A549 (cell line): Measurements from ENCODE around the gene PDE4D. TPM values are rescaled to one million over a fixed set of nuclear protein-coding genes. Genes with fewer than 3 reads are reported as not detected.
A peak's percentile ranks its signal among the peaks of the same experiment; 100 is the strongest.

Experiments
- ATAC-seq, 2 experiments: fragments of 200-7000 bp in 1 of 2; fragments of >200 bp in 1 of 2; cut with Nextera tagmentation in 1 of 2; cut with Tn5 transposase in 1 of 2; 3 replicates each; pipeline versions ENCODE4 v1.8.0 to v1.9.1; 2018 to 2020; ENCODE audit warnings: mild to moderate bottlenecking in 1 of 2, moderate library complexity in 1 of 2
- CTCF ChIA-PET: fragments of 300-600 bp; sonication (Branson Sonifier 250); formaldehyde crosslinking; extraction: SDS; loops from one replicate; lab custom pipeline; 2021; ENCODE audit warnings: antibody characterized with exemption, inconsistent platforms; lab: Yijun Ruan, JAX
- POLR2A ChIA-PET: fragments of 350-600 bp; formaldehyde crosslinking; extraction: SDS; loops from one replicate; lab custom pipeline; 2021; ENCODE audit warnings: antibody characterized with exemption, inconsistent platforms; lab: Yijun Ruan, JAX
- DNase-seq, 2 experiments: peaks; one replicate each; pipeline versions ENCODE4 v3.0.0 to v3.0.0-alpha.2; 2011 to 2016; ENCODE audit warnings: low read depth in 1 of 2, low spot score in 1 of 2
- FAIRE-seq: peaks from 2 replicates; lab custom pipeline; 2011; peaks lifted over from hg19 to GRCh38; lab: Jason Lieb, UNC
- H3K27ac ChIP-seq, 2 experiments: fragments of >200 bp; sonication (Bioruptor Twin); formaldehyde crosslinking; 3 replicates each; pipeline ENCODE4 v1.5.1; 2016 to 2017
- H3K4me1 ChIP-seq: fragments of >200 bp; sonication (Bioruptor Twin); formaldehyde crosslinking; 3 replicates; pipeline ENCODE4 v1.6.1; 2016
- H3K4me2 ChIP-seq: fragments of >200 bp; sonication (Bioruptor Twin); formaldehyde crosslinking; 3 replicates; pipeline ENCODE4 v1.6.1; 2016
- H3K4me3 ChIP-seq: fragments of >200 bp; sonication (Bioruptor Twin); formaldehyde crosslinking; 3 replicates; pipeline ENCODE4 v1.5.1; 2016
- H3K9me3 ChIP-seq: fragments of >200 bp; sonication (Bioruptor Twin); formaldehyde crosslinking; 3 replicates; pipeline ENCODE4 v1.6.1; 2016
- CBX2 ChIP-seq: fragments of 200-600 bp; sonication (generic); IDR thresholded peaks from 2 replicates; pipeline ENCODE4 v1.6.1; 2016; ENCODE audit warnings: low read depth, mild to moderate bottlenecking, borderline replicate concordance
- CHD2 ChIP-seq: fragments of 150-350 bp; IDR thresholded peaks from 2 replicates; pipeline ENCODE4 v1.6.1; 2014; ENCODE audit warnings: low read length; ENCODE audit not compliant: partially characterized antibody
- GATA3 ChIP-seq: IDR thresholded peaks from 2 replicates; pipeline ENCODE4 v1.6.1; 2012; ENCODE audit warnings: borderline replicate concordance
- HEYL ChIP-seq: fragments of 250-450 bp; sonication (Bioruptor Pico); IDR thresholded peaks from 2 replicates; pipeline ENCODE4 v1.8.0; 2021; ENCODE audit warnings: mild to moderate bottlenecking, moderate library complexity
- KDM5A ChIP-seq: fragments of 200-600 bp; sonication (generic); IDR thresholded peaks from 2 replicates; pipeline ENCODE4 v1.6.1; 2016; ENCODE audit warnings: antibody characterized with exemption, mild to moderate bottlenecking
- MAFK ChIP-seq: fragments of 450-650 bp; IDR thresholded peaks from 2 replicates; pipeline ENCODE4 v1.6.1; 2014; ENCODE audit not compliant: partially characterized antibody
- NFE2L2 ChIP-seq: fragments of 150-350 bp; conservative IDR thresholded peaks from 2 replicates; pipeline ENCODE4 v1.6.1; 2014; ENCODE audit warnings: low read length
- NR3C1 ChIP-seq: fragments of >200 bp; sonication (Bioruptor Twin); formaldehyde crosslinking; IDR thresholded peaks from 3 replicates; pipeline ENCODE4 v1.6.1; 2017
- PHF8 ChIP-seq: fragments of 200-600 bp; sonication (generic); IDR thresholded peaks from 2 replicates; pipeline ENCODE4 v1.6.1; 2016; ENCODE audit warnings: low read depth, mild to moderate bottlenecking, antibody characterized with exemption, moderate library complexity, borderline replicate concordance
- POLR2A ChIP-seq: IDR thresholded peaks from 2 replicates; pipeline ENCODE4 v1.6.1; 2012; ENCODE audit warnings: mild to moderate bottlenecking, low read length
- RARB ChIP-seq: fragments of 250-450 bp; sonication (Bioruptor Pico); IDR thresholded peaks from 2 replicates; pipeline ENCODE4 v1.8.0; 2021; ENCODE audit warnings: mild to moderate bottlenecking, moderate library complexity
- RFX5 ChIP-seq: fragments of 450-650 bp; IDR thresholded peaks from 2 replicates; pipeline ENCODE4 v1.7.1; 2014; ENCODE audit warnings: antibody characterized with exemption, mild to moderate bottlenecking, moderate library complexity
- RNF2 ChIP-seq: fragments of 200-600 bp; sonication (generic); IDR thresholded peaks from 2 replicates; pipeline ENCODE4 v1.6.1; 2016; ENCODE audit warnings: low read depth, mild to moderate bottlenecking, antibody characterized with exemption, moderate library complexity, borderline replicate concordance
- TFCP2L1 ChIP-seq: fragments of 250-450 bp; sonication (Bioruptor Pico); IDR thresholded peaks from 2 replicates; pipeline ENCODE4 v1.5.0; 2021; ENCODE audit warnings: mild to moderate bottlenecking
- TP53 ChIP-seq: fragments of 250-450 bp; sonication (Bioruptor Pico); IDR thresholded peaks from 2 replicates; pipeline ENCODE4 v1.5.0; 2021; ENCODE audit warnings: mild to moderate bottlenecking, moderate library complexity
- ZC3H11A ChIP-seq: fragments of 450-650 bp; IDR thresholded peaks from 2 replicates; pipeline ENCODE4 v1.6.1; 2014; ENCODE audit warnings: antibody characterized with exemption, mild to moderate bottlenecking
- WGBS: methylation state at CpG from one replicate; pipeline ENCODE4 v1.1.6; 2017; ENCODE audit errors: missing lambda C conversion rate; 5-methylcytosine and 5-hydroxymethylcytosine counted together
- polyA plus RNA-seq, 4 experiments: library from polyadenylated mRNA; depleted of rRNA in 3 of 4; stranded (reverse); fragments of >200 nt; fragmentation: RNase III in 1 of 4; extraction: RNeasy Plus Mini Kit Qiagen cat#74134 plus additional on column Dnase treatment in 1 of 4; gene quantifications; 2 replicates in 3 of 4; 3 replicates in 1 of 4; pipeline ENCODE4 v1.2.3, GENCODE V29; 2011 to 2017
- TF ChIP-seq, protein P1 (sequence below): fragments of 200-600 bp; sonication (generic); IDR thresholded peaks from 2 replicates; pipeline ENCODE4 v1.6.1; 2016; ENCODE audit warnings: antibody characterized with exemption, mild to moderate bottlenecking, moderate library complexity
- TF ChIP-seq, protein P2 (sequence below): fragments of 150-350 bp; IDR thresholded peaks from 2 replicates; pipeline ENCODE4 v1.6.1; 2014; ENCODE audit warnings: low read depth, mild to moderate bottlenecking, low read length
- TF ChIP-seq, protein P3 (sequence below): IDR thresholded peaks from 2 replicates; pipeline ENCODE4 v1.6.1; 2012; ENCODE audit warnings: low read depth, borderline replicate concordance
- TF ChIP-seq, protein P4 (sequence below): fragments of 250-450 bp; sonication (Bioruptor Pico); IDR thresholded peaks from 2 replicates; pipeline ENCODE4 v1.5.0; 2021; ENCODE audit warnings: mild to moderate bottlenecking, moderate library complexity, borderline replicate concordance

PDE4D gene
- polyA plus RNA-seq, 2 of the 4 experiments (the other 2 are of a cell fraction): 74.0 to 213 TPM

GRCh38 chr5:59782856-59783255 lies 110.7 kb downstream of the PDE4D start:
- peak overlapping the region; percentile 38 to 58; a peak in 3 of 6 replicates for H3K27ac ChIP-seq
- CTCF ChIA-PET: no interaction called here
- TF ChIP-seq GATA3: no peak
- TF ChIP-seq MAFK: no peak
- TF ChIP-seq POLR2A: no peak
- TF ChIP-seq RNF2: no peak
- TF ChIP-seq ZC3H11A: no peak
- no peak for TF ChIP-seq NR3C1
- no peak for TF ChIP-seq PHF8
- TF ChIP-seq NFE2L2: no peak
- no peak for TF ChIP-seq KDM5A
- TF ChIP-seq TFCP2L1 (CRISPR knock-in tag): no peak
- no peak for TF ChIP-seq CBX2
- no peak for TF ChIP-seq TP53
- TF ChIP-seq, protein P1, sequence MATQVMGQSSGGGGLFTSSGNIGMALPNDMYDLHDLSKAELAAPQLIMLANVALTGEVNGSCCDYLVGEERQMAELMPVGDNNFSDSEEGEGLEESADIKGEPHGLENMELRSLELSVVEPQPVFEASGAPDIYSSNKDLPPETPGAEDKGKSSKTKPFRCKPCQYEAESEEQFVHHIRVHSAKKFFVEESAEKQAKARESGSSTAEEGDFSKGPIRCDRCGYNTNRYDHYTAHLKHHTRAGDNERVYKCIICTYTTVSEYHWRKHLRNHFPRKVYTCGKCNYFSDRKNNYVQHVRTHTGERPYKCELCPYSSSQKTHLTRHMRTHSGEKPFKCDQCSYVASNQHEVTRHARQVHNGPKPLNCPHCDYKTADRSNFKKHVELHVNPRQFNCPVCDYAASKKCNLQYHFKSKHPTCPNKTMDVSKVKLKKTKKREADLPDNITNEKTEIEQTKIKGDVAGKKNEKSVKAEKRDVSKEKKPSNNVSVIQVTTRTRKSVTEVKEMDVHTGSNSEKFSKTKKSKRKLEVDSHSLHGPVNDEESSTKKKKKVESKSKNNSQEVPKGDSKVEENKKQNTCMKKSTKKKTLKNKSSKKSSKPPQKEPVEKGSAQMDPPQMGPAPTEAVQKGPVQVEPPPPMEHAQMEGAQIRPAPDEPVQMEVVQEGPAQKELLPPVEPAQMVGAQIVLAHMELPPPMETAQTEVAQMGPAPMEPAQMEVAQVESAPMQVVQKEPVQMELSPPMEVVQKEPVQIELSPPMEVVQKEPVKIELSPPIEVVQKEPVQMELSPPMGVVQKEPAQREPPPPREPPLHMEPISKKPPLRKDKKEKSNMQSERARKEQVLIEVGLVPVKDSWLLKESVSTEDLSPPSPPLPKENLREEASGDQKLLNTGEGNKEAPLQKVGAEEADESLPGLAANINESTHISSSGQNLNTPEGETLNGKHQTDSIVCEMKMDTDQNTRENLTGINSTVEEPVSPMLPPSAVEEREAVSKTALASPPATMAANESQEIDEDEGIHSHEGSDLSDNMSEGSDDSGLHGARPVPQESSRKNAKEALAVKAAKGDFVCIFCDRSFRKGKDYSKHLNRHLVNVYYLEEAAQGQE: no peak
- TF ChIP-seq, protein P2, sequence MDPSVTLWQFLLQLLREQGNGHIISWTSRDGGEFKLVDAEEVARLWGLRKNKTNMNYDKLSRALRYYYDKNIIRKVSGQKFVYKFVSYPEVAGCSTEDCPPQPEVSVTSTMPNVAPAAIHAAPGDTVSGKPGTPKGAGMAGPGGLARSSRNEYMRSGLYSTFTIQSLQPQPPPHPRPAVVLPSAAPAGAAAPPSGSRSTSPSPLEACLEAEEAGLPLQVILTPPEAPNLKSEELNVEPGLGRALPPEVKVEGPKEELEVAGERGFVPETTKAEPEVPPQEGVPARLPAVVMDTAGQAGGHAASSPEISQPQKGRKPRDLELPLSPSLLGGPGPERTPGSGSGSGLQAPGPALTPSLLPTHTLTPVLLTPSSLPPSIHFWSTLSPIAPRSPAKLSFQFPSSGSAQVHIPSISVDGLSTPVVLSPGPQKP: no peak
- TF ChIP-seq, protein P3, sequence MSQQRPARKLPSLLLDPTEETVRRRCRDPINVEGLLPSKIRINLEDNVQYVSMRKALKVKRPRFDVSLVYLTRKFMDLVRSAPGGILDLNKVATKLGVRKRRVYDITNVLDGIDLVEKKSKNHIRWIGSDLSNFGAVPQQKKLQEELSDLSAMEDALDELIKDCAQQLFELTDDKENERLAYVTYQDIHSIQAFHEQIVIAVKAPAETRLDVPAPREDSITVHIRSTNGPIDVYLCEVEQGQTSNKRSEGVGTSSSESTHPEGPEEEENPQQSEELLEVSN: no peak
- TF ChIP-seq, protein P4, sequence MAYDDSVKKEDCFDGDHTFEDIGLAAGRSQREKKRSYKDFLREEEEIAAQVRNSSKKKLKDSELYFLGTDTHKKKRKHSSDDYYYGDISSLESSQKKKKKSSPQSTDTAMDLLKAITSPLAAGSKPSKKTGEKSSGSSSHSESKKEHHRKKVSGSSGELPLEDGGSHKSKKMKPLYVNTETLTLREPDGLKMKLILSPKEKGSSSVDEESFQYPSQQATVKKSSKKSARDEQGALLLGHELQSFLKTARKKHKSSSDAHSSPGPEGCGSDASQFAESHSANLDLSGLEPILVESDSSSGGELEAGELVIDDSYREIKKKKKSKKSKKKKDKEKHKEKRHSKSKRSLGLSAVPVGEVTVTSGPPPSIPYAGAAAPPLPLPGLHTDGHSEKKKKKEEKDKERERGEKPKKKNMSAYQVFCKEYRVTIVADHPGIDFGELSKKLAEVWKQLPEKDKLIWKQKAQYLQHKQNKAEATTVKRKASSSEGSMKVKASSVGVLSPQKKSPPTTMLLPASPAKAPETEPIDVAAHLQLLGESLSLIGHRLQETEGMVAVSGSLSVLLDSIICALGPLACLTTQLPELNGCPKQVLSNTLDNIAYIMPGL: no peak
- no peak for TF ChIP-seq RFX5
- TF ChIP-seq HEYL (CRISPR knock-in tag): no peak
- no peak for TF ChIP-seq RARB (CRISPR knock-in tag)
- TF ChIP-seq CHD2: no peak
- TF ChIP-seq, all 56 proteins: peak for 0
- FAIRE-seq: no peak
- 78% methylated on average over 1 of the region's 1 CpG for WGBS
- Histone ChIP-seq H3K4me3 (no peak overlapping the region), H3K9me3 (no peaks in the 10 kb centered on the region; the same call in 2 of the 3 replicates), H3K4me1 (peaks cover 24% of the 10 kb centered on the region), H3K4me2 (no peak overlapping the region)
- POLR2A ChIA-PET: no interaction called here
- ATAC-seq: no peak
- DNase-seq: no peak

DNA sequence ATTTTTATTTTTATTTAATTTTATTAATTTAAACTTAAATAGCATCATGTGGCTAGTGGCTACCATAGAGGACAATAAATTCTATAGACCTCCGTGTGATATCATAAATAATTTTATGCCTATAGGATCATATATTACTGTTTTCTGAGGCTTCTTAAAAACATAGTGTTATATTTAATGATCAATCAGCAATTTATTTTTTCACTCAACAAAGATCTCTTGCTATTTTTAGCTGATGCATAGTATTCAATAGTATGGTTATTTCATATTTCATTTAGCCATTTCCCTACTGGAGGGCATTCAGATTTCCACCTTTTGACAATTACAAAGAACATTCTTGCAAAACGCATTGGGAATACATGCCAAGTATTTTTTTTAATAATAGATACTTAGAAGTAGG lies 114.1 kb downstream of the PDE4D start:
- TF ChIP-seq MAFK (peak; percentile 77), ZC3H11A (no peak)
- ChIA-PET CTCF (interaction anchor here (0.6 kb wide), 1 partner anchor 31 kb away, joined by 3 read pairs; no protein-coding TSS in a partner anchor), POLR2A (no interaction called here)
- H3K27ac ChIP-seq: no peak overlapping the region
- ATAC-seq (no peak), FAIRE-seq (no peak), DNase-seq (no peak)
- no peaks in the 10 kb centered on the region; the same call in 2 of the 3 replicates for H3K4me1 ChIP-seq
- H3K4me2 ChIP-seq: no peak overlapping the region
- H3K4me3 ChIP-seq: no peak overlapping the region
- no peaks in the 10 kb centered on the region; the same call in 2 of the 3 replicates for H3K9me3 ChIP-seq
- 94% methylated on average over 2 of the region's 2 CpGs for WGBS
